Tibial nerve (tissue), 4 donors: ENCODE measurements around the gene ETV6.

Source experiments
- CTCF ChIP-seq, 5 experiments: fragments of 200-600 bp in 3 of 5; fragments of 450-650 bp in 2 of 5; sonication (generic) in 3 of 5; IDR thresholded peaks; one replicate each; pipeline ENCODE4 v1.5.1; 2016 to 2019; ENCODE audit warnings: antibody characterized with exemption in 5 of 5, mild to moderate bottlenecking in 3 of 5, moderate library complexity in 2 of 5
- EP300 ChIP-seq, 2 donors: sonication (generic); formaldehyde crosslinking; IDR thresholded peaks; one replicate each; pipeline ENCODE4 v1.6.1; 2017; ENCODE audit warnings: antibody characterized with exemption in 2 of 2, mild to moderate bottlenecking in 1 of 2
- POLR2A ChIP-seq, 2 donors: fragments of 450-650 bp; IDR thresholded peaks; one replicate each; pipeline ENCODE4 v1.6.1; 2017; ENCODE audit warnings: antibody characterized with exemption in 2 of 2, mild to moderate bottlenecking in 2 of 2, moderate library complexity in 2 of 2

- no peak for TF ChIP-seq POLR2A (IDR thresholded peaks at IDR 0.05)
- TF ChIP-seq CTCF (IDR thresholded peaks at IDR 0.05) = no peak
- TF ChIP-seq EP300 (IDR thresholded peaks at IDR 0.05) = no peak
Measured at GRCh38 chr12:11799502-11799873, 150.0 kb downstream of the ETV6 start.
